Tibial nerve (tissue), 4 donors: Measurements from ENCODE around the gene RNF128.

Experiments
- CTCF ChIP-seq, 5 experiments: fragments of 200-600 bp in 3 of 5; fragments of 450-650 bp in 2 of 5; sonication (generic) in 3 of 5; IDR thresholded peaks; one replicate each; pipeline ENCODE4 v1.5.1; 2016 to 2019; ENCODE audit warnings: antibody characterized with exemption in 5 of 5, mild to moderate bottlenecking in 3 of 5, moderate library complexity in 2 of 5
- EP300 ChIP-seq, 2 donors: sonication (generic); formaldehyde crosslinking; IDR thresholded peaks; one replicate each; pipeline ENCODE4 v1.6.1; 2017; ENCODE audit warnings: antibody characterized with exemption in 2 of 2, mild to moderate bottlenecking in 1 of 2
- POLR2A ChIP-seq, 2 donors: fragments of 450-650 bp; IDR thresholded peaks; one replicate each; pipeline ENCODE4 v1.6.1; 2017; ENCODE audit warnings: antibody characterized with exemption in 2 of 2, mild to moderate bottlenecking in 2 of 2, moderate library complexity in 2 of 2

- no peak for TF ChIP-seq CTCF (IDR thresholded peaks at IDR 0.05)
- no peak for TF ChIP-seq POLR2A (IDR thresholded peaks at IDR 0.05)
- no peak for TF ChIP-seq EP300 (IDR thresholded peaks at IDR 0.05)
Observed at GRCh38 chrX:106742805-106743204, 16.3 kb downstream of the RNF128 start.
